Prostate gland (tissue), 2 donors: Measurements from ENCODE around the gene SLC10A7. TPM values are rescaled to one million over a fixed set of nuclear protein-coding genes. Genes with fewer than 3 reads are reported as not detected.

Experiments used
- DNase-seq: peaks from one replicate; pipeline ENCODE4 v3.0.0-alpha.2; 2019; ENCODE audit warnings: low spot score
- H3K27ac ChIP-seq, 2 donors: fragments of 200-600 bp; sonication (generic); 2 replicates each; pipeline ENCODE4 v1.5.1; 2017 to 2019
- H3K27me3 ChIP-seq: fragments of 200-600 bp; sonication (generic); replicated peaks from 2 replicates; pipeline ENCODE4 v1.5.1; 2019; ENCODE audit not compliant: insufficient read depth
- H3K36me3 ChIP-seq, 2 donors: fragments of 200-600 bp; sonication (generic); 1 replicate in 1 of 2; 2 replicates in 1 of 2; pipeline versions ENCODE4 v1.5.1 to v1.8.1; 2017 to 2019
- H3K4me1 ChIP-seq: fragments of 200-600 bp; sonication (generic); replicated peaks from 2 replicates; pipeline ENCODE4 v1.5.1; 2019
- H3K4me3 ChIP-seq, 2 donors: fragments of 200-600 bp; sonication (generic); 2 replicates each; pipeline ENCODE4 v1.5.1; 2017 to 2019
- H3K9me3 ChIP-seq: fragments of 200-600 bp; sonication (generic); 2 replicates; pipeline ENCODE4 v1.5.1; 2017
- CTCF ChIP-seq, 4 experiments: fragments of 200-600 bp in 2 of 4; fragments of 450-650 bp in 2 of 4; sonication (generic) in 2 of 4; IDR thresholded peaks; 1 replicate in 3 of 4; 2 replicates in 1 of 4; pipeline ENCODE4 v1.5.1; 2016 to 2019; ENCODE audit warnings: antibody characterized with exemption in 4 of 4, mild to moderate bottlenecking in 2 of 4, moderate library complexity in 2 of 4
- POLR2A ChIP-seq: fragments of 450-650 bp; IDR thresholded peaks from one replicate; pipeline ENCODE4 v1.6.1; 2016; ENCODE audit warnings: antibody characterized with exemption, mild to moderate bottlenecking
- POLR2AphosphoS5 ChIP-seq: sonication (generic); formaldehyde crosslinking; IDR thresholded peaks from one replicate; pipeline ENCODE4 v1.6.1; 2017; ENCODE audit warnings: antibody characterized with exemption
- WGBS: methylation state at CpG from one replicate; pipeline ENCODE4 v1.1.5; 2018; 5-methylcytosine and 5-hydroxymethylcytosine counted together
- intact Hi-C: fragments of 100-400 bp; cut with DNase I; formaldehyde crosslinking; loops from one replicate; pipeline ENCODE4 v1.14.2; 2022
- total RNA-seq, 2 donors: library from RNA; depleted of rRNA; stranded (reverse); fragments of >200 nt; gene quantifications; one replicate each; pipeline ENCODE4 v1.1.0, GENCODE V29; 2016

The SLC10A7 gene
- total RNA-seq, 2 donors from 2014 or later = 9.9 to 11.2 TPM

- WGBS = 73% methylated on average over 3 of the region's 3 CpGs
These were observed 265.9 kb downstream of the SLC10A7 start for GRCh38 chr4:146255874-146256273.

GRCh38 chr4:146255463-146255862 is 266.3 kb downstream of the SLC10A7 start:
- TF ChIP-seq POLR2AphosphoS5 (no peak), POLR2A (no peak), CTCF (IDR thresholded peaks at IDR 0.05) (no peak)
- Histone ChIP-seq H3K4me1 (no peaks in the 10 kb centered on the region), H3K9me3 (no peaks in the 10 kb centered on the region), H3K36me3 (no peaks in the 10 kb centered on the region), H3K4me3 (no peak overlapping the region), H3K27me3 (no peaks in the 10 kb centered on the region), H3K27ac (no peak overlapping the region)
- DNase-seq = no peak
- 97% methylated on average over 1 of the region's 1 CpG for WGBS
- intact Hi-C loops = no loop called here

More at GRCh38 chr4:146255874-146256273, 265.9 kb downstream of the SLC10A7 start:
- Histone ChIP-seq H3K9me3 (no peaks in the 10 kb centered on the region), H3K27me3 (no peaks in the 10 kb centered on the region), H3K4me1 (no peaks in the 10 kb centered on the region), H3K27ac (no peak overlapping the region), H3K36me3 (no peaks in the 10 kb centered on the region), H3K4me3 (no peak overlapping the region)
- intact Hi-C loops = no loop called here
- DNase-seq = no peak
- TF ChIP-seq POLR2A (no peak), POLR2AphosphoS5 (no peak), CTCF (IDR thresholded peaks at IDR 0.05) (no peak)

GRCh38 chr4:146252969-146253611 is 268.6 kb downstream of the SLC10A7 start:
- H3K4me1 ChIP-seq = no peaks in the 10 kb centered on the region
- no peak overlapping the region for H3K4me3 ChIP-seq
- H3K9me3 ChIP-seq = no peaks in the 10 kb centered on the region
- H3K27ac ChIP-seq = no peak overlapping the region
- H3K27me3 ChIP-seq = no peaks in the 10 kb centered on the region
- DNase-seq = no peak
- TF ChIP-seq POLR2AphosphoS5 = no peak
- no peaks in the 10 kb centered on the region for H3K36me3 ChIP-seq
- WGBS = 39% methylated on average over 5 of the region's 5 CpGs
- intact Hi-C loops = no loop called here

GRCh38 chr4:146247356-146247755 is 274.4 kb downstream of the SLC10A7 start:
- no peaks in the 10 kb centered on the region for H3K4me1 ChIP-seq
- no peak overlapping the region for H3K4me3 ChIP-seq
- no peak for DNase-seq
- no peaks in the 10 kb centered on the region for H3K27me3 ChIP-seq
- no peak overlapping the region for H3K27ac ChIP-seq
- no peaks in the 10 kb centered on the region for H3K36me3 ChIP-seq
- no peak for TF ChIP-seq CTCF (IDR thresholded peaks at IDR 0.05)
- TF ChIP-seq POLR2A = no peak
- TF ChIP-seq POLR2AphosphoS5 = no peak
- WGBS = 50% methylated on average over 2 of the region's 2 CpGs
- intact Hi-C loops = no loop called here
- no peaks in the 10 kb centered on the region for H3K9me3 ChIP-seq

- H3K9me3 ChIP-seq = no peaks in the 10 kb centered on the region
- H3K4me1 ChIP-seq = no peaks in the 10 kb centered on the region
- WGBS = 89% methylated on average over 6 of the region's 6 CpGs
These were observed 275.4 kb downstream of the SLC10A7 start for GRCh38 chr4:146246381-146246780.

More at GRCh38 chr4:146246381-146246780, 275.4 kb downstream of the SLC10A7 start:
- H3K27ac ChIP-seq = no peak overlapping the region
- no peaks in the 10 kb centered on the region for H3K27me3 ChIP-seq
- TF ChIP-seq POLR2AphosphoS5 = no peak
- no peak for TF ChIP-seq CTCF (IDR thresholded peaks at IDR 0.05)
- no peak for TF ChIP-seq POLR2A
- H3K4me3 ChIP-seq = no peak overlapping the region
- intact Hi-C loops = no loop called here
- no peaks in the 10 kb centered on the region for H3K36me3 ChIP-seq
- DNase-seq = no peak
